Suprapubic skin (tissue), 4 donors: ENCODE results near the gene LTBP3. TPM values are rescaled to one million over a fixed set of nuclear protein-coding genes. Genes with fewer than 3 reads are reported as not detected.

Experiments
- DNase-seq, 2 donors: peaks; one replicate each; pipeline ENCODE4 v3.0.0-alpha.2; 2019; ENCODE audit warnings: low spot score in 2 of 2
- H3K27ac ChIP-seq: fragments of 200-600 bp; sonication (generic); one replicate; pipeline ENCODE4 v1.5.1; 2019
- H3K27me3 ChIP-seq: fragments of 200-600 bp; sonication (generic); one replicate; pipeline ENCODE4 v1.5.1; 2019
- H3K36me3 ChIP-seq: fragments of 200-600 bp; sonication (generic); one replicate; pipeline ENCODE4 v1.5.1; 2019
- H3K4me1 ChIP-seq: fragments of 200-600 bp; sonication (generic); one replicate; pipeline ENCODE4 v1.5.1; 2019
- H3K4me3 ChIP-seq: fragments of 200-600 bp; sonication (generic); one replicate; pipeline ENCODE4 v1.5.1; 2019; ENCODE audit warnings: mild to moderate bottlenecking
- H3K9me3 ChIP-seq: fragments of 200-600 bp; sonication (generic); one replicate; pipeline ENCODE4 v1.5.1; 2019
- EP300 ChIP-seq: sonication (generic); formaldehyde crosslinking; IDR thresholded peaks from one replicate; pipeline ENCODE4 v1.6.1; 2017; ENCODE audit warnings: antibody characterized with exemption
- POLR2A ChIP-seq, 2 donors: fragments of 450-650 bp; IDR thresholded peaks; one replicate each; pipeline ENCODE4 v1.6.1; 2017; ENCODE audit warnings: antibody characterized with exemption in 2 of 2, mild to moderate bottlenecking in 2 of 2, moderate library complexity in 2 of 2
- POLR2AphosphoS5 ChIP-seq, 3 donors: sonication (generic); formaldehyde crosslinking; IDR thresholded peaks; one replicate each; pipeline ENCODE4 v1.6.1; 2017; ENCODE audit warnings: antibody characterized with exemption in 3 of 3
- WGBS: methylation state at CpG from one replicate; pipeline ENCODE4 v1.1.5; 2018; 5-methylcytosine and 5-hydroxymethylcytosine counted together
- total RNA-seq, 4 donors: library from RNA; depleted of rRNA; stranded (reverse); fragments of >200 nt; gene quantifications; one replicate each; pipeline ENCODE4 v1.1.0, GENCODE V29; 2016
- TF ChIP-seq, protein P1 (sequence below), 2 donors: fragments of 200-600 bp in 1 of 2; fragments of 450-650 bp in 1 of 2; sonication (generic) in 1 of 2; IDR thresholded peaks; one replicate each; pipeline ENCODE4 v1.5.1; 2016 to 2019; ENCODE audit warnings: antibody characterized with exemption in 2 of 2, mild to moderate bottlenecking in 1 of 2, moderate library complexity in 1 of 2

Gene LTBP3
- total RNA-seq, 4 donors from 2014 or later: 65.1 to 86.7 (median 71.0) TPM

DNA sequence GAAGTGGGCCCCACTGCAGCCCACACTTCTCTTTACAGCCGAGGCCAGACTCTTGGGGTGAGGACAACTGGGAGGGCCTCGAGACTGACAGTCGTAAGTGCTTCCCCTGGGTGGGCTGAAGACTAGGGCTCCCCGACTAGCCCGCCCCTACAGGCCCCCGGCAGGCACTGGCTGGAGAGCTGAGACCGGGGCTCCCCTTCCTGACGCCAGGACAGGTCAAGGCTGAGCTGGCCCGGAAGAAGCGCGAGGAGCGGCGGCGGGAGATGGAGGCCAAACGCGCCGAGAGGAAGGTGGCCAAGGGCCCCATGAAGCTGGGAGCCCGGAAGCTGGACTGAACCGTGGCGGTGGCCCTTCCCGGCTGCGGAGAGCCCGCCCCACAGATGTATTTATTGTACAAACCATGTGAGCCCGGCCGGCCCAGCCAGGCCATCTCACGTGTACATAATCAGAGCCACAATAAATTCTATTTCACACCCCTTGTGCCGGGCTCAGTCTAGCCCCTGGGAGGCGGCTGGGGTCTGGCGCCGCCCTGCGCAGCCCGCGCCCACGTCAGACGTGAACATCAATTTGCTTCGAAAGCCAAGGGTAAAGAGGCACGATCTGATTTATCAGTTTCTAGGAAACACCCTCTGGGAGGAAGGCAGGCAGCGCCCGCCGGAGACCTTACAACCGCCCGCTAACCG is 19.8 kb downstream of the LTBP3 start:
- TF ChIP-seq, protein P1, sequence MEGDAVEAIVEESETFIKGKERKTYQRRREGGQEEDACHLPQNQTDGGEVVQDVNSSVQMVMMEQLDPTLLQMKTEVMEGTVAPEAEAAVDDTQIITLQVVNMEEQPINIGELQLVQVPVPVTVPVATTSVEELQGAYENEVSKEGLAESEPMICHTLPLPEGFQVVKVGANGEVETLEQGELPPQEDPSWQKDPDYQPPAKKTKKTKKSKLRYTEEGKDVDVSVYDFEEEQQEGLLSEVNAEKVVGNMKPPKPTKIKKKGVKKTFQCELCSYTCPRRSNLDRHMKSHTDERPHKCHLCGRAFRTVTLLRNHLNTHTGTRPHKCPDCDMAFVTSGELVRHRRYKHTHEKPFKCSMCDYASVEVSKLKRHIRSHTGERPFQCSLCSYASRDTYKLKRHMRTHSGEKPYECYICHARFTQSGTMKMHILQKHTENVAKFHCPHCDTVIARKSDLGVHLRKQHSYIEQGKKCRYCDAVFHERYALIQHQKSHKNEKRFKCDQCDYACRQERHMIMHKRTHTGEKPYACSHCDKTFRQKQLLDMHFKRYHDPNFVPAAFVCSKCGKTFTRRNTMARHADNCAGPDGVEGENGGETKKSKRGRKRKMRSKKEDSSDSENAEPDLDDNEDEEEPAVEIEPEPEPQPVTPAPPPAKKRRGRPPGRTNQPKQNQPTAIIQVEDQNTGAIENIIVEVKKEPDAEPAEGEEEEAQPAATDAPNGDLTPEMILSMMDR (IDR thresholded peaks at IDR 0.05): no peak
- TF ChIP-seq EP300: no peak
- no peak for TF ChIP-seq POLR2AphosphoS5 (IDR thresholded peaks at IDR 0.05)
- no peak for TF ChIP-seq POLR2A (IDR thresholded peaks at IDR 0.05)
- no peak for DNase-seq
- WGBS: 94% methylated on average over 18 of the region's 43 CpGs
- peaks cover 33% of the 10 kb centered on the region for H3K4me1 ChIP-seq
- H3K27me3 ChIP-seq: no peaks in the 10 kb centered on the region
- peaks cover 48% of the 10 kb centered on the region for H3K36me3 ChIP-seq
- H3K4me3 ChIP-seq: no peak overlapping the region
- H3K27ac ChIP-seq: peak overlapping the region; percentile 95
- H3K9me3 ChIP-seq: no peaks in the 10 kb centered on the region

DNA sequence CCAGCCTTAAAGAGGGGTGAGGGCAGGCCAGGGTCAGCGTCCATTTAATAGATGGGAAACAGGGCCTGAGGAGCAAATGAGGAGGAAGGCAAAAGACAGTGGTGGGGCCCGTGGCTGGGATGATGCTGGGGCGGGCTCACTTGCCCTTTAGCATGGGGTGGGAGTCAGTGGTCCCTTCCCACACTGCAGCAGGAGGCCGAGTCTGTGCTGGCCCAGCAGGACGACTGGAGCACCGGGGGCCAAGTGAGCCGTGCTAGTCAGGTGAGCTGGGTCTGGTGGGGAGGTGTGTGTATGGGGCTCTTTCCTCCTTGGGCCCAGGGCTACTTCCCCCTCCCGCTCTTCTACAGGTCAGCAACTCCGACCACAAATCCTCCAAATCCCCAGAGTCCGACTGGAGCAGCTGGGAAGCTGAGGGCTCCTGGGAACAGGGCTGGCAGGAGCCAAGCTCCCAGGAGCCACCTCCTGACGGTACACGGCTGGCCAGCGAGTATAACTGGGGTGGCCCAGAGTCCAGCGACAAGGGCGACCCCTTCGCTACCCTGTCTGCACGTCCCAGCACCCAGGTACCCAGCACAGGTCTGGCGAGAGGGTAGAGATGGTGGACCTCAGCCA is 20.4 kb downstream of the LTBP3 start:
- H3K27ac ChIP-seq: no peak overlapping the region
- no peak overlapping the region for H3K4me3 ChIP-seq
- no peak for TF ChIP-seq EP300
- TF ChIP-seq POLR2AphosphoS5 (IDR thresholded peaks at IDR 0.05): no peak
- TF ChIP-seq, protein P1 (IDR thresholded peaks at IDR 0.05): no peak
- no peak for TF ChIP-seq POLR2A (IDR thresholded peaks at IDR 0.05)
- peaks cover 33% of the 10 kb centered on the region for H3K4me1 ChIP-seq
- H3K27me3 ChIP-seq: no peaks in the 10 kb centered on the region
- H3K36me3 ChIP-seq: peaks cover 55% of the 10 kb centered on the region
- H3K9me3 ChIP-seq: no peaks in the 10 kb centered on the region
- no peak for DNase-seq
- 85% methylated on average over 9 of the region's 18 CpGs for WGBS

DNA sequence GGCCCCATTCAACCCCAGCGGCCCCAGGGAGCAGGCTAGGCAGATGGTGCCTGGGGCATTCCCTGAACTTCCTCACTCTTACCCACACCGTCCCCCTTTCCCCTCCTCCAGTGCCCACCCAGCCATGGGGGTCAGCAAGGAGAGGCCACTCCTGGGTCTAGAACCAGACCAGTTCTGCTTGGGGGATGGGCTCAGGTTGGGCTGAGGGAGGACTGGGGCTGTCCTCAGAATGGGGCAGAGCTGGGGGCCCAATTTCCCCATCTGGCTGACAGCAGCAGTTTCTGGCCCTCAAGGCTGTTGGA is 20.9 kb downstream of the LTBP3 start:
- TF ChIP-seq POLR2AphosphoS5 (IDR thresholded peaks at IDR 0.05): no peak
- TF ChIP-seq POLR2A (IDR thresholded peaks at IDR 0.05): no peak
- TF ChIP-seq EP300: no peak
- TF ChIP-seq, protein P1 (IDR thresholded peaks at IDR 0.05): no peak
- Histone ChIP-seq H3K36me3 (peaks cover 60% of the 10 kb centered on the region), H3K4me1 (peaks cover 33% of the 10 kb centered on the region), H3K27me3 (no peaks in the 10 kb centered on the region), H3K9me3 (no peaks in the 10 kb centered on the region), H3K27ac (no peak overlapping the region), H3K4me3 (no peak overlapping the region)
- WGBS: 65% methylated on average over 2 of the region's 2 CpGs
- DNase-seq: no peak

DNA sequence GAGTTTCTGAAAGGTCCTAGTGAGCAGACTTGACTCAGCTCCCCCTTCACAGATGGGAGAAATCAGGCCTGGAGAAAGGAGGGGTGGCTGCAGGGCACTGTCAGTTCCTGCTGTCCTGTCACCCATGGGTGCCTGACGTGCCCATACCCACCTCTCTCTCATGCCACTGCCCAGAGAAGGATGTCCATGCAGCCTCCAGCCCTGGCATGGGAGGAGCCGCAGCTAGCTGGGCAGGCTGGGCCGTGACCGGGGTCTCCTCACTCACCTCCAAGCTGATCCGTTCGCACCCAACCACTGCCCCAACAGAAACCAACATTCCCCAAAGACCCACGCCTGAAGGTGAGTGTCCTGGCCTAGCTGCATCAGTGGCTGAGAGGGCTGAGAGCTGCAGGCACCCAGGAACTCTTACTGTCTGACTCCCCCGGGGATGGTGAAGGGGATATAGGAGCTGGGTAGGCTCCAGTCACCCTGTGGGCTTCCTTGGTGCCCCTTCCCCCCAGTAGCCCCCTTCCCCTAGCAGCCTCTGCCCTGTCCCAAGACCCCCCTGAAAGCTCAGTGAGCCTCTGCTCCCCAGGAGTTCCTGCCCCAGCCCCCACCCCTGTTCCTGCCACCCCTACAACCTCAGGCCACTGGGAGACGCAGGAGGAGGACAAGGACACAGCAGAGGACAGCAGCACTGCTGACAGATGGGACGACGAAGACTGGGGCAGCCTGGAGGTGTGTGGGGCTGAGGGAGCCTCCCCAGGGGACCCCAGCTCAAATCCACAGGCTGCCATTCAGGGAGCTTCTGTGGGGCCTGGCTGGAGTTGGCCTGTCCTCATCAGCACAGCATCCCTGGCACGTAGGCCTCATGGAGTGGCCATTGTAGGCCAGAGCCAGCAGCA is 21.5 kb downstream of the LTBP3 start:
- WGBS: 79% methylated on average over 7 of the region's 12 CpGs
- TF ChIP-seq, protein P1 (IDR thresholded peaks at IDR 0.05): no peak
- TF ChIP-seq POLR2A (IDR thresholded peaks at IDR 0.05): no peak
- no peak for TF ChIP-seq EP300
- TF ChIP-seq POLR2AphosphoS5 (IDR thresholded peaks at IDR 0.05): no peak
- Histone ChIP-seq H3K9me3 (no peaks in the 10 kb centered on the region), H3K4me1 (peaks cover 29% of the 10 kb centered on the region), H3K27ac (no peak overlapping the region), H3K27me3 (no peaks in the 10 kb centered on the region), H3K4me3 (no peak overlapping the region), H3K36me3 (peaks cover 66% of the 10 kb centered on the region)
- DNase-seq: no peak

DNA sequence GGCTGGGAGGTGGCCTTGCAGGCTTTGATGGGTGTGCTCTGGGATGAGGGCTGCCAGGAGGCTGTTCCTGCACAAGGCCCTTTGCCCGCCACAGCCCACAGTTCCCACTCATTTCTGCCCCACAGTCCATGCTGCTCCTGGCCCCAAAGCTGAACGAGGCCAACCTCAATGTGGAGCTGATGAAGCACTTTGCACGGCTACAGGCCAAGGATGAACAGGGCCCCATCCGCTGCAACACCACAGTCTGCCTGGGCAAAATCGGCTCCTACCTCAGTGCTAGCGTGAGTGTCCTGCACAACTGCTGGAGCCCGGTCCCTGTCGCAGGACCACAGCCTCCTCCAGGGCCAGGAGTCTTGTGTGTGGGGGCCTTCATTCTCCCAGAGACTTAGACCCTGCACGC is 23.1 kb downstream of the LTBP3 start:
- 83% methylated on average over 1 of the region's 9 CpGs for WGBS
- H3K27me3 ChIP-seq: no peaks in the 10 kb centered on the region
- H3K27ac ChIP-seq: no peak overlapping the region
- no peak for TF ChIP-seq EP300
- TF ChIP-seq, protein P1 (IDR thresholded peaks at IDR 0.05): no peak
- no peak for TF ChIP-seq POLR2A (IDR thresholded peaks at IDR 0.05)
- no peak for TF ChIP-seq POLR2AphosphoS5 (IDR thresholded peaks at IDR 0.05)
- no peak for DNase-seq
- H3K4me1 ChIP-seq: peaks cover 15% of the 10 kb centered on the region
- peaks cover 81% of the 10 kb centered on the region for H3K36me3 ChIP-seq
- H3K9me3 ChIP-seq: no peaks in the 10 kb centered on the region
- H3K4me3 ChIP-seq: no peak overlapping the region
